GM19025 (cell line): ENCODE measurements around the gene TLR1.
"Not testable (repeated sequence)": the region's sequence is repeated elsewhere in the genome, so short reads cannot be mapped to it uniquely, and the experiment has no call there.

Experiments used
- ATAC-seq: cut with Tn5 transposase; IDR thresholded peaks from one replicate; pipeline ENCODE4 v1.9.1; 2021; ENCODE audit warnings: mild to moderate bottlenecking, low read depth, moderate library complexity; ENCODE audit not compliant: unreplicated experiment

Gene TLR1

GRCh38 chr4:38777925-38778324 lies 26.7 kb downstream of the TLR1 start:
- ATAC-seq = not testable (repeated sequence)

DNA sequence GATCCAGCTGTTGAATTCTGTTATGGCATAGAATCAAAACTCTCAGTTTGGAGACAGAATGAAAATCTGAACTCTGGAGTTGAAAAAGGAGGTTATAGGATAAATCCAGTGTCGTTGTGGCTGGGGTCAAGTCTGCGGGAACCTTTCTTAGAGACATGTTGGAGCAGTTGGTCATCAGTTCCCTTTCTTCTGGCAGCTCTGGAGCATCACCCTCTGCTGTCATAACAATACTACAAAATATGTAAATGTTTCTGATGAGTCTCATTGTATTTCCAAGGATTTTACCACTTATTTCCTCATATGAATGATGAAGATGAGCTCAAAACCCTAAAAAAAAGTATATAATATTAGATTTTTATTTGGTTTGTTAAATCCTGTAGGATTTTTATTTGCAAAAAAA lies 29.3 kb downstream of the TLR1 start:
- no peak for ATAC-seq

GRCh38 chr4:38774181-38774955 lies 30.2 kb downstream of the TLR1 start:
- no peak for ATAC-seq

GRCh38 chr4:38770281-38770680 lies 34.3 kb downstream of the TLR1 start:
- ATAC-seq = not testable (repeated sequence)

- no peak for ATAC-seq
These were observed 34.7 kb downstream of the TLR1 start for GRCh38 chr4:38769857-38770256.

GRCh38 chr4:38769441-38769840 lies 35.1 kb downstream of the TLR1 start:
- ATAC-seq = no peak

DNA sequence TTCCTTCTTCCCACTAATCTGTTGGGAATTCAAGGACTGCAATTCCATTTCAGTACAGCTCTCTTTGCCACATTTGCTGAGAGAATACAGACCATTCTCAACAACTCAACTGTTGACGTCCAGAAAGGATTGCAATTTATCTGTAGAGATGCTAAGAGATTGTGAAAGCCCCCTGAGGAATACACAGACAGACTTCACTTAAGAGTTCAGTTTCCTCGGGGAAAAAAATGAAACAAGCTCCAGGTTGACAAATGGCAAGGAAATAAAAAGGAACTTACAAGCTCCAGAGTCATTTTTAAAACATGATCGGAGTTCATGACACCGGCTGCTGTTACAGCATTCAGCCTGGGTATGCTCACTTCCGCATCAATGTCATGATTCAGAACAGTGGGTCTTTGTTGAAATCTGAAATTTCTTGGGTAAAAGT lies 35.6 kb downstream of the TLR1 start:
- no peak for ATAC-seq

GRCh38 chr4:38766940-38767339 lies 37.7 kb downstream of the TLR1 start:
- ATAC-seq = not testable (repeated sequence)

DNA sequence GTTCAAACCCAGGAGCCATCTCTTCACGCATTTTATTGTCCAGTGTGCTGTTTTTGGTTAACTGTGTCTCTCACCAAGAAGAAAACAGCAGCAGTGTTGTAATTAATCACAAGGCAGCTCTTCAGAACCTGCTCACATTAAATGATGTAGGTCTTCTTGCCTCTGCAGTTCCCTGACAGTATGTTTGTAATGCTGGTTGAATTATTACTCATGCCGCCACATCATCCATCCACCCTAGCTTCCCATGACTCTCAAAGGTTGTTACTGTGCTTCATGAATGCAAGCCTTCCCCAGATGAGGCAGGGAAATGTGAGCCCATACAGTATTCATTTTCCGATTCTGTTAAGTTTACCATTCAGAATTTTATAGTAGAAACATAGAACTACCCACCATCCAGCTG lies 39.2 kb downstream of the TLR1 start:
- ATAC-seq = no peak

DNA sequence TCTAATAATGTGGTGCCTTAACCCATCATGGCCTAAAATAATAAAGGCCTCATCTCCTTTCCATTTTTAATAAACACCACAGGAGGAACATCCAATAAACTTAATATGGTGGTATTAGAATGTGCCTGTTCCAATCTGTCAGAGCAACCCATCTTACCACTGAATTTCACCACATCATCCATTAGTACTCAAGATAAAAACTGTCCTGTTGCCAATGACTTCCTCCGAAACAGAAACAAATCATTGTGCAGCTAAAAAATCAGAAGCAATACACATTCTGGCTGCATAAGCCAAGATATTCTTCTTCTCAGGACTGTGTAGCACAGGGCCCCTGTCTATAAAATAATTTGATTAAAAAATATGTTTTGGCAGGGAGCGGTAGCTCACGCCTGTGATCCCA lies 40.3 kb downstream of the TLR1 start:
- ATAC-seq = no peak

DNA sequence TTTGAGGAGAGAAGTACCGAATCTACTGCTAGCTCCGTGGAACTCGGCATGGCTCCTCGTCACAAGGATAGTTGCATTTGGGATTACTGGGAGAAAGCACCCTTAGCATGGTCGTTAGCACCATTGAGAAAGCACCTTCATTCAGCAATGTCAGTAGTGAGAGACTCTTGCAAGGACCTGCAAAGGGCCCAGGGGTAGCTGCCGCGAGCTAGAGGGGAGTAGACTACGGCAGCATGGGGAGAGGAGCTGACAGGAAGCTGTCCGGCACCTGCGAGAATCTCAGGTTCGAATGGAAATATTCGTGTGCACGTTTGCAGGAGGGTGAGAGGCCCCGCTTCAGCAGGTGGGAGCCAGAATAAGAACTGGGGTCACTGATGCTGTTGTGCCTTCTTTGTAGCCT lies 42.0 kb downstream of the TLR1 start:
- no peak for ATAC-seq

DNA sequence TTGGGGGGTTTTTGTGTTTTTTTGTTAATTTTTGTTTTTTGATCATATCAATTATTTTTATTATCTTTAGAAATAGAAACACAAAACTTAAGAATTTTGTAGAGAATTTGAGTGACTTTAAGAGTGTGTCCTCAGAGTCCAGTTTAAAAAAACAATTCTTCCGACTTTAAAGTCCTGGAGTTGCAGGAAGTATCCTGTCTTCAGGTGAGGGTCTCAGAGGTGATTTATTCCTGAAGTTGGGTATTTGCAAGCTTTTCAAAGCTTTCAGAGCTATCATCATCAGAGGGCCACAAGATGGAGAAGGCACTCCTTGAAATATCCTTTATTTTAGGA lies 44.8 kb downstream of the TLR1 start:
- ATAC-seq = no peak

GRCh38 chr4:38759113-38759789 lies 45.3 kb downstream of the TLR1 start:
- ATAC-seq = no peak

GRCh38 chr4:38757945-38758600 lies 46.5 kb downstream of the TLR1 start:
- ATAC-seq = no peak

DNA sequence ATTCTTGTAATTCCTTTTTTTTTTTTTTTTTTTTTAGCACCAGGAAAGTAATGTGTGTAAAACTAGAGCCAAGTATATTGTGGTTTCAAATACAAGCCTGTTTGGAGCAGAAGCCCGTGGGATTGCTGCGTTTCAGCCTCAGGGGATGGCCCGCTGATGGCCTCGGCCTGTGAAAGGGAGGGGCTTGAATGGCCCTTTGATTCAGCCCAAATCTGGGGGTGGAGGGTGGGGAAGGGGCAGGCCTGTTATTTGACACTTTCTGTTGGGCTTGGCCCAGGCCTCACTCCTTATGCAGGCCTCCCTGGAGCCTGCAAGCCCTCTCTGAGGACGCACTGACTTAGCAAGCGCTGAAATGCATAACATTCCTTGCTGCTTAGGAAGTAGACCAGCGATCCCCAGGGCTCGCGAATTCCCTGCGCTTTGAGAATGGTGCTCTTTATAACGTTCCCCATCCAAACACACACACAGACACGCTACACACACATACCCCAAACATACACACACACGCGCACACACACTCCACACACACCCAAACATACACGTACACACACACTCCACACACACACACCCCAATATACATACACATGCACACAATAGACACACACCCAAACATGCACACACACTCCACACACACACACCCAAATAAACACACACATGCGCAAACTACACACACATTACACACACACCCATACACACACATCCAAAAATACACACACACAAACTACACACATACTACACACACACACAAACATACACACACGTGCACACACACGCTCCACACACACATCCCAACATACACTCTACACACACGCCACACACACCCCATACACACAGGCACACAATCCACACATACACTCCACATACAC lies 51.4 kb downstream of the TLR1 start:
- ATAC-seq = no peak

- ATAC-seq = peak; percentile 99
These were observed 52.1 kb downstream of the TLR1 start for GRCh38 chr4:38752372-38752940.

GRCh38 chr4:38751341-38752010 lies 53.1 kb downstream of the TLR1 start:
- ATAC-seq = no peak

DNA sequence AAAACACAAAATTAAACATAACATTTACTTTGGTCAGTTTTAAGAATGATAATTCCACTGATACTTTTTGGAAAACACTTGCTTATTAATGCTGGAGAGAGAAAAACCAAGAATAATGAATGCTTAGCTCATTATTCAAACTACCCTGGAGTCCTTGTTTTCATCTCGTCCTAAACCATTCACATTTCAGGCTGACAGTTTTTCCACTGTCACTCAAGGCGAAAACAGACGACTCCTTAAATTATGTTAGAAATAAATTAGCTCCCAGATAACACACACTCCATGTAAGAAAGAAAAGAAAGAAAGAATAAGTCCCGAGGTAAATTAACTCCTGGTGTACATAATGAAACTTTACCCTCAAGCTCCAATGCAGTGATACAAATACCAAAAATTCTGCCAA lies 55.3 kb downstream of the TLR1 start:
- no peak for ATAC-seq

- ATAC-seq = no peak
These were observed 57.0 kb downstream of the TLR1 start for GRCh38 chr4:38747629-38748028.
